ENCODE measurements around the gene LCORL.

Gene LCORL

DNA sequence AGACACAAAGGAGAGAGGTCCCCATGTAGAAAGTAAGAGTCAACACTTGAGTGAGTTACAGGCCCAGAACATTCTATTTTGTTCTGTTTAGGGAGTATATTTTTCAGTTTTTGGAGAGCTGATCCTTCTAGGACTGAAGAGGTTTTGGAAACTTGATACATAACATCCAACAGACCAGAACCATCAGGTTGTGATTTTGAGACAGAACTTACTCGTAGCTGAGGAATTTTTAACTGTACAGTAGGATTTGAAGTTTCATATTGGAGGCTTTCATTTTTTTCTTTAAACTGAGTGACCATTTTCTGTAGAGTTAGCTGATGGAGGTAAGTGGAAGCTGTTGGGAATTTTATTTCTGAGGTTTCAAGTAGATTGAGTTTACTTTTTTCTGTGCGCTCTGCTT, 137.5 kb downstream of the LCORL start:
- H3K27ac ChIP-seq, result no peak overlapping the region
- H3K36me3 ChIP-seq, result peaks cover 7 to 19% (median 12%) of the 10 kb centered on the region in 3 donors
- TF ChIP-seq, protein P1, sequence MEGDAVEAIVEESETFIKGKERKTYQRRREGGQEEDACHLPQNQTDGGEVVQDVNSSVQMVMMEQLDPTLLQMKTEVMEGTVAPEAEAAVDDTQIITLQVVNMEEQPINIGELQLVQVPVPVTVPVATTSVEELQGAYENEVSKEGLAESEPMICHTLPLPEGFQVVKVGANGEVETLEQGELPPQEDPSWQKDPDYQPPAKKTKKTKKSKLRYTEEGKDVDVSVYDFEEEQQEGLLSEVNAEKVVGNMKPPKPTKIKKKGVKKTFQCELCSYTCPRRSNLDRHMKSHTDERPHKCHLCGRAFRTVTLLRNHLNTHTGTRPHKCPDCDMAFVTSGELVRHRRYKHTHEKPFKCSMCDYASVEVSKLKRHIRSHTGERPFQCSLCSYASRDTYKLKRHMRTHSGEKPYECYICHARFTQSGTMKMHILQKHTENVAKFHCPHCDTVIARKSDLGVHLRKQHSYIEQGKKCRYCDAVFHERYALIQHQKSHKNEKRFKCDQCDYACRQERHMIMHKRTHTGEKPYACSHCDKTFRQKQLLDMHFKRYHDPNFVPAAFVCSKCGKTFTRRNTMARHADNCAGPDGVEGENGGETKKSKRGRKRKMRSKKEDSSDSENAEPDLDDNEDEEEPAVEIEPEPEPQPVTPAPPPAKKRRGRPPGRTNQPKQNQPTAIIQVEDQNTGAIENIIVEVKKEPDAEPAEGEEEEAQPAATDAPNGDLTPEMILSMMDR (IDR thresholded peaks at IDR 0.05), result no peak
- intact Hi-C loops (cut with DNase I; ENCODE audit: low total_unique reads), result no loop called here
- H3K4me3 ChIP-seq, result no peak overlapping the region
- no peak for DNase-seq
- H3K4me1 ChIP-seq, result no peaks in the 10 kb centered on the region
- H3K9me3 ChIP-seq, result no peaks in the 10 kb centered on the region
- no peaks in the 10 kb centered on the region for H3K27me3 ChIP-seq

DNA sequence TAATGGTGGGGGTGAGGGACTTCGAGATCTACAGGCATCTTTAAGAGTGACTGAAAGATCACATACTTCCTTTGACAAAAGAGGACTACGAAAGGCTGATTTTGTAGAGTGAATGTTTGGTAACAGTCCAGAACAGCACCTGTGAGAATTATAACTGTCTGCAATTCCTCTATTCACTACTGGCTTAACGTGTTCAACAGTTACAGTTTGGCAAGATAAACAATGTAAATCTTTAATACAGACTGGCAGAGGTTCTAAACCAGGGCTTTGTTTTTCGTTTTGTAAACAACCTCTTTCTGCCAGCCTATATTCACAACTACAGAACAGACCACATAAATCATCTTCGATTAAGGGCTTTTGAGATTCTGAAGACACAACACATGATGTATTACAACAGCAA, 143.9 kb downstream of the LCORL start:
- no peaks in the 10 kb centered on the region for H3K27me3 ChIP-seq
- H3K27ac ChIP-seq, result no peak overlapping the region
- TF ChIP-seq, protein P1 (IDR thresholded peaks at IDR 0.05), result no peak
- no peaks in the 10 kb centered on the region for H3K36me3 ChIP-seq
- peaks cover 0 to 3% (median 0%) of the 10 kb centered on the region in 3 donors for H3K9me3 ChIP-seq
- no peak for DNase-seq
- no peaks in the 10 kb centered on the region for H3K4me1 ChIP-seq
- intact Hi-C loops (cut with DNase I; ENCODE audit: low total_unique reads), result no loop called here
- no peak overlapping the region for H3K4me3 ChIP-seq

GRCh38 chr4:17876943-17877342, 144.6 kb downstream of the LCORL start:
- Histone ChIP-seq H3K9me3 (peaks cover 0 to 3% (median 0%) of the 10 kb centered on the region in 3 donors), H3K27me3 (no peaks in the 10 kb centered on the region), H3K4me3 (no peak overlapping the region), H3K36me3 (no peaks in the 10 kb centered on the region), H3K27ac (no peak overlapping the region), H3K4me1 (no peaks in the 10 kb centered on the region)
- no peak for DNase-seq
- TF ChIP-seq, protein P1 (IDR thresholded peaks at IDR 0.05), result no peak
- intact Hi-C loops (cut with DNase I; ENCODE audit: low total_unique reads), result no loop called here

DNA sequence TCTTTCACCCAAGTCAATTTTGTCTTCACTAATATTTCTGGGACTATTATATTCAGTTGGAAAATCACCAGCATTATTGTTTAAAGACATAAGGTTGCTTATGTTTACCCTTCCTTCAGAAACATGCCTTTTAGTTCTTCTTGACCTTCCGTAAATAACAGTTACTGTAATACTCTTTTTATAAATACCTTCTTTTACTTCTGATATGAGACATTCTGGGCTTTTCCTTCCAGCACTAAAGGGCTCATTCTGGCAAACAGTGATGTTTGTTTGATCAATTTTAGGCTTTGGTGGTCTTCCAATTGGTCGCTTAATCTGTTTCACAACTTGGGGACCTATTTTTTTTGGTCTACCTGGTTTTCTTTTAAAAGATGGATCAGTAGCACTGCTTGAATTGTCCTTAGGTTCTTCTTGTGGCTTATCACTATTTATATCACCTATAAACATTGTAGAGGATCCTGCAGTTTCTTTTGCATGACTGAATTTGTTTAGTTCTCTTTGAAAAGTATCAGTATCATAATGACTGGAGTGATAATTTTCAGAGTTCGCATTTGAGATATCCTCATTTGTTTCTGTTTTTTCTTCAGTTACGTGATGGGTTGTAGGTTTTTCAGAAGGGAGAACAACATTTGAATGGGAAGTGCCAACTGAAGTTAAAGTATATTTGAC, 146.0 kb downstream of the LCORL start:
- intact Hi-C loops (cut with DNase I; ENCODE audit: low total_unique reads), result no loop called here
- Histone ChIP-seq H3K4me3 (no peak overlapping the region), H3K27me3 (no peaks in the 10 kb centered on the region), H3K9me3 (peaks cover 0 to 3% (median 0%) of the 10 kb centered on the region in 3 donors), H3K36me3 (no peaks in the 10 kb centered on the region), H3K27ac (no peak overlapping the region), H3K4me1 (no peaks in the 10 kb centered on the region)
- TF ChIP-seq, protein P1 (IDR thresholded peaks at IDR 0.05), result no peak
- DNase-seq, result no peak

DNA sequence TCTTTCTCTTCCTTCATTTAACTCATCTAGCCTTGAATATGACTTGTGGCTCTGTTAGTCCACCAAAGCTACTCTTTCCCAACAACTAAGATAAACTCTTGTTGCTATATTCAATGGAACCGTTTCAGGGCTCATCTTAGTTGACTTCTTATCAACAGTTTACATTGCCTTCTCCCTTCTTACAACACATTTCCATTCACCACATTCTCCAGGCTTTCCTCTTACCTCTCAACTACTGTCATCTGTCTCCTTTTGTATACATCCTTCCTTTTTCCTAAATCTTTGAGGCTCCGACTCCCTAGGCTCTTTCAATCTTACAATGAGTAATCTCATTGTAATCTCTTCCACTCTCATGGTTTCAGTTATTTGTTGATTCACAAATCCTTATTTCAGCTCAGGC, 152.2 kb downstream of the LCORL start:
- TF ChIP-seq, protein P1 (IDR thresholded peaks at IDR 0.05), result no peak
- DNase-seq, result no peak
- no peak overlapping the region for H3K4me3 ChIP-seq
- no peaks in the 10 kb centered on the region for H3K27me3 ChIP-seq
- H3K4me1 ChIP-seq, result no peaks in the 10 kb centered on the region
- no peak overlapping the region for H3K27ac ChIP-seq
- no peaks in the 10 kb centered on the region for H3K9me3 ChIP-seq
- intact Hi-C loops (cut with DNase I; ENCODE audit: low total_unique reads), result no loop called here
- H3K36me3 ChIP-seq, result no peaks in the 10 kb centered on the region
